ENCODE measurements around the gene DLG5. TPM values are rescaled to one million over a fixed set of nuclear protein-coding genes. Genes with fewer than 3 reads are reported as not detected.

Gene DLG5
- polyA plus RNA-seq, 3 donors from 2014 or later = 1.6 to 3.7 (median 1.9) TPM

GRCh38 chr10:77888356-77888703 lies 38.2 kb downstream of the DLG5 start:
- Mint-ChIP-seq H3K9me3 (no peaks in the 10 kb centered on the region), H3K4me3 (no peak overlapping the region), H3K27me3 (ENCODE audit: low read depth in 3 of 3) (peaks cover 0 to 2% (median 0%) of the 10 kb centered on the region in 3 donors), H3K27ac (peak overlapping the region in 1 of 6 donors; percentile 24), H3K4me1 (peaks cover 20 to 26% of the 10 kb centered on the region in 2 donors), H3K36me3 (no peaks in the 10 kb centered on the region)
- no peak for DNase-seq

GRCh38 chr10:77887631-77888355 lies 38.8 kb downstream of the DLG5 start:
- H3K9me3 Mint-ChIP-seq = no peaks in the 10 kb centered on the region
- H3K27me3 Mint-ChIP-seq (ENCODE audit: low read depth in 3 of 3) = peaks cover 0 to 2% (median 0%) of the 10 kb centered on the region in 3 donors

GRCh38 chr10:77886795-77887355 lies 39.7 kb downstream of the DLG5 start:
- Mint-ChIP-seq H3K27ac (peak overlapping the region in 3 of 6 donors; percentile 48 to 85 (median 80)), H3K4me3 (no peak overlapping the region), H3K27me3 (ENCODE audit: low read depth in 3 of 3) (peaks cover 0 to 2% (median 0%) of the 10 kb centered on the region in 3 donors), H3K9me3 (no peaks in the 10 kb centered on the region), H3K4me1 (peaks cover 20 to 22% of the 10 kb centered on the region in 2 donors), H3K36me3 (peaks cover 0 to 4% (median 0%) of the 10 kb centered on the region in 3 donors)
- DNase-seq = no peak

More at GRCh38 chr10:77887631-77888355, 38.8 kb downstream of the DLG5 start:
- Mint-ChIP-seq H3K36me3 (no peaks in the 10 kb centered on the region), H3K27ac (peak overlapping the region in 1 of 6 donors; percentile 5), H3K4me1 (peaks cover 20 to 23% of the 10 kb centered on the region in 2 donors), H3K4me3 (no peak overlapping the region)
- DNase-seq = no peak

GRCh38 chr10:77884181-77884580 lies 42.4 kb downstream of the DLG5 start:
- Mint-ChIP-seq H3K27ac (peak overlapping the region in 1 of 6 donors; percentile 69), H3K27me3 (ENCODE audit: low read depth in 3 of 3) (peaks cover 0 to 2% (median 0%) of the 10 kb centered on the region in 3 donors), H3K9me3 (no peaks in the 10 kb centered on the region), H3K4me1 (peaks cover 26 to 40% of the 10 kb centered on the region in 2 donors), H3K36me3 (peaks cover 0 to 8% (median 0%) of the 10 kb centered on the region in 3 donors), H3K4me3 (no peak overlapping the region)
- no peak for DNase-seq

GRCh38 chr10:77881636-77882035 lies 44.9 kb downstream of the DLG5 start:
- Mint-ChIP-seq H3K4me1 (peaks cover 51 to 61% of the 10 kb centered on the region in 2 donors), H3K27ac (peak overlapping the region in 5 of 6 donors; percentile 46 to 99 (median 74)), H3K4me3 (no peak overlapping the region), H3K27me3 (ENCODE audit: low read depth in 3 of 3) (peaks cover 8 to 11% (median 9%) of the 10 kb centered on the region in 3 donors), H3K36me3 (peaks cover 0 to 8% (median 0%) of the 10 kb centered on the region in 3 donors), H3K9me3 (no peaks in the 10 kb centered on the region)
- DNase-seq = no peak

- Mint-ChIP-seq H3K36me3 (peaks cover 0 to 8% (median 0%) of the 10 kb centered on the region in 3 donors), H3K4me3 (no peak overlapping the region), H3K9me3 (no peaks in the 10 kb centered on the region), H3K27me3 (ENCODE audit: low read depth in 3 of 3) (peaks cover 8 to 11% (median 9%) of the 10 kb centered on the region in 3 donors), H3K4me1 (peaks cover 51 to 60% of the 10 kb centered on the region in 2 donors), H3K27ac (peak overlapping the region in 5 of 6 donors; percentile 46 to 99 (median 74))
- DNase-seq = no peak
These were observed 45.3 kb downstream of the DLG5 start for GRCh38 chr10:77881222-77881621.

GRCh38 chr10:77879710-77880109 lies 46.8 kb downstream of the DLG5 start:
- Mint-ChIP-seq H3K4me1 (peaks cover 56 to 67% of the 10 kb centered on the region in 2 donors), H3K27ac (peak overlapping the region; percentile 91 to 99 (median 99)), H3K27me3 (ENCODE audit: low read depth in 3 of 3) (peaks cover 9 to 11% (median 10%) of the 10 kb centered on the region in 3 donors), H3K4me3 (peak overlapping the region in 1 of 5 donors; percentile 9), H3K9me3 (no peaks in the 10 kb centered on the region), H3K36me3 (peaks cover 0 to 8% (median 0%) of the 10 kb centered on the region in 3 donors)
- no peak for DNase-seq

GRCh38 chr10:77879065-77879464 lies 47.5 kb downstream of the DLG5 start:
- peak overlapping the region; percentile 91 to 99 (median 99) for H3K27ac Mint-ChIP-seq
- DNase-seq = no peak
- peaks cover 63 to 74% of the 10 kb centered on the region in 2 donors for H3K4me1 Mint-ChIP-seq
- peaks cover 11% of the 10 kb centered on the region in 3 donors for H3K27me3 Mint-ChIP-seq (ENCODE audit: low read depth in 3 of 3)
- peak overlapping the region; percentile 76 to 87 (median 83) for H3K4me3 Mint-ChIP-seq
- H3K36me3 Mint-ChIP-seq = peaks cover 0 to 8% (median 0%) of the 10 kb centered on the region in 3 donors
- H3K9me3 Mint-ChIP-seq = no peaks in the 10 kb centered on the region

GRCh38 chr10:77877441-77878344 lies 48.9 kb downstream of the DLG5 start:
- Mint-ChIP-seq H3K4me1 (peaks cover 76 to 85% of the 10 kb centered on the region in 2 donors), H3K27ac (peak overlapping the region; percentile 91 to 99 (median 99))

GRCh38 chr10:77875730-77876129 lies 50.8 kb downstream of the DLG5 start:
- peaks cover 88 to 94% of the 10 kb centered on the region in 2 donors for H3K4me1 Mint-ChIP-seq
- peaks cover 0 to 7% (median 0%) of the 10 kb centered on the region in 3 donors for H3K36me3 Mint-ChIP-seq
- H3K4me3 Mint-ChIP-seq = peak overlapping the region in 4 of 5 donors; percentile 48 to 85 (median 56)
- DNase-seq = no peak
- H3K27ac Mint-ChIP-seq = peak overlapping the region; percentile 92 to 99 (median 98)
- peaks cover 15 to 20% (median 18%) of the 10 kb centered on the region in 3 donors for H3K27me3 Mint-ChIP-seq (ENCODE audit: low read depth in 3 of 3)
- no peaks in the 10 kb centered on the region for H3K9me3 Mint-ChIP-seq

More at GRCh38 chr10:77877441-77878344, 48.9 kb downstream of the DLG5 start:
- DNase-seq = peak; percentile 89 to 94 (median 92)
- peaks cover 15 to 20% (median 18%) of the 10 kb centered on the region in 3 donors for H3K27me3 Mint-ChIP-seq (ENCODE audit: low read depth in 3 of 3)
- peak overlapping the region; percentile 76 to 87 (median 83) for H3K4me3 Mint-ChIP-seq
- H3K36me3 Mint-ChIP-seq = peaks cover 0 to 8% (median 0%) of the 10 kb centered on the region in 3 donors
- no peaks in the 10 kb centered on the region for H3K9me3 Mint-ChIP-seq

GRCh38 chr10:77874872-77875271 lies 51.7 kb downstream of the DLG5 start:
- H3K27ac Mint-ChIP-seq = peak overlapping the region; percentile 92 to 99 (median 98)
- H3K4me1 Mint-ChIP-seq = peaks cover 94% of the 10 kb centered on the region in 2 donors
- peak overlapping the region; percentile 46 to 93 (median 85) for H3K4me3 Mint-ChIP-seq

GRCh38 chr10:77873536-77874380 lies 52.8 kb downstream of the DLG5 start:
- peak overlapping the region; percentile 83 to 93 (median 85) for H3K4me3 Mint-ChIP-seq
- H3K9me3 Mint-ChIP-seq = no peaks in the 10 kb centered on the region
- DNase-seq = peak; percentile 79 to 85 (median 84)
- H3K4me1 Mint-ChIP-seq = peaks cover 90 to 93% of the 10 kb centered on the region in 2 donors
- H3K27me3 Mint-ChIP-seq (ENCODE audit: low read depth in 3 of 3) = peaks cover 15 to 18% (median 16%) of the 10 kb centered on the region in 3 donors
- peaks cover 0 to 4% (median 3%) of the 10 kb centered on the region in 3 donors for H3K36me3 Mint-ChIP-seq
- H3K27ac Mint-ChIP-seq = peak overlapping the region; percentile 92 to 99 (median 98)

More at GRCh38 chr10:77874872-77875271, 51.7 kb downstream of the DLG5 start:
- Mint-ChIP-seq H3K36me3 (peaks cover 0 to 5% (median 0%) of the 10 kb centered on the region in 3 donors), H3K9me3 (no peaks in the 10 kb centered on the region), H3K27me3 (ENCODE audit: low read depth in 3 of 3) (peaks cover 16 to 20% (median 18%) of the 10 kb centered on the region in 3 donors)
- no peak for DNase-seq

Data from immature natural killer cell (primary cell).